ENCODE data around the gene CLEC2B.
"Not testable (repeated sequence)": the region's sequence is repeated elsewhere in the genome, so short reads cannot be mapped to it uniquely, and the experiment has no call there.

Gene CLEC2B

DNA sequence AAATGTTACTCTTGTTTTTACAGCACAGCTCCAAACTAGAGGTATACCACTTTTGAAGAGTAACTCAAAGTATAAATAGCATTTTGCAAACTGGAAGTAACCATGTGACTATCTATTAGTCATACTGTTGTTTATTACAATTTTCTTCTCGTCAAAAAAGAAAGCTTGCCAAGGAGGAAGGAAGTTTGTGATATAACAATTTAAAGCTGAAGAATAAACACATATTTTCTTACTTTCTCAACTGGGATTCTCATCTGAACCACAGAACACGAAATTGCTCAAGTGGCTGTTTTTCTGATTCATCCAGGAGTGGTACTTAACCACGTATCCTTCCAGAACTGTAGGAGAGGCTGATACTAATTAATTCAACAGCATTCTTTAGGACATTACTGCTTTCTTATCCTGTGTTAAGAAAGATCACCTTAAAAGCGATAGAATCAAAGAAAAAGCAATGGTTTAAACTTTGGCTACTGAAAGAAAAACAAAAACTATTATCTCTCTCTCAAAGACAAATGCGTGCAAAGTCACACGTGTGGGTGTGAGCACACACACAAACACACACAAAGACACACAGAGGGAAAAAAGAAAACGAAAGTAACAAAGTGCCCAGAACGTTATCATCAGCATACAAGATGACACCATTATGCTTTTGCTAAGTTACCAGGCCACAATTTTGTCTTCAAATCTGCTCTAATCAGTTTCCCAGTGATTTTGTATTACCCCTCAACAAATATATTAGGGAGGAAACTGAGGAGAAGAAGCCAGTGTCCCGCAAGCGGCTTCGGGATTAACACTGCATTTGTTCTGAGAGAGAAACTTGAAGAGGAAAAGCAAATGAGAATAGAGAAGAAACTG, at the start of gene CLEC2B:
Gene CLEC2B, minus strand, starts transcription at position 48 of the 855 bp plus-strand sequence.
- no peak for DNase-seq (ENCODE audit: low spot score)

DNA sequence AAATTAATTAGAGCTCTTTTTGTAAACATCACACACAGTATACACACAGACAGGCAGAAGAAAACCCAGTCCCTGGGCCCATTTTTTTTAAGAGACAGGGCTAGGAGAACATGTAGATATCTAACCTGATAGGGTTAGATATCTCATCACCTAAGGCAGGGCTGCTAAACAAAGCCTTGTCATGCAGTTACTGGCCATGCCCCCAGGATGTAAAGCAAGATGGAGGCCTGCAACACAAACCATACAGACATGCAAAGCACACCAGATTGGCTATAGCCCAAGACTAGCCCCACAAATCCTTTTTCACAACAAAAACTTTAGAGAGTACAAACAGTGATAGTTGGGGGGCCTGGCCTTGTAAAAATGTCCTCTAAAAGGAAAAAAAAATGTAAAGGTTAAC, 42.6 kb upstream of the CLEC2B start:
- no peak for DNase-seq (ENCODE audit: low spot score)

- DNase-seq (ENCODE audit: low spot score) = no peak
Measured at GRCh38 chr12:9910716-9911421, 41.7 kb upstream of the CLEC2B start.

GRCh38 chr12:9909724-9910123, 40.6 kb upstream of the CLEC2B start:
- no peak for DNase-seq (ENCODE audit: low spot score)

DNA sequence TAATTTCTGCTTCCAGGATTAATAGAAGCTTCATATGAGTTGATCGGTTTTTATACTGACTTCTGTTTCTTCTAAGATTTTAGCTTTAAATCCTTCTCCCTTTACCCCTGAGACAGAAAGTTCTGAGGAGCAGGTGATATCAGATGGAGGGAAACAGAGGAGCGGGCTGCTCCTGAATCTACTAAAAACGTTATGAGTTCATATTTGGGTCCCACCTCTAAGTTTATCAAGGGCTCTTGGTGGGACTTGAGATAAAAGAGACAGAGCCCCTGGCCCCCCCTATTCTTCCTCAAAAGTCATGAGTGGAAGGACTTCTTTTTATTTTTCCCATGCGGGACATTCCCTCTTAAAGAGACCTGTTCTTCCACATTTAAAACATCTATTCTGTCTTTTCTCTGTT, 39.2 kb upstream of the CLEC2B start:
- no peak for DNase-seq (ENCODE audit: low spot score)

DNA sequence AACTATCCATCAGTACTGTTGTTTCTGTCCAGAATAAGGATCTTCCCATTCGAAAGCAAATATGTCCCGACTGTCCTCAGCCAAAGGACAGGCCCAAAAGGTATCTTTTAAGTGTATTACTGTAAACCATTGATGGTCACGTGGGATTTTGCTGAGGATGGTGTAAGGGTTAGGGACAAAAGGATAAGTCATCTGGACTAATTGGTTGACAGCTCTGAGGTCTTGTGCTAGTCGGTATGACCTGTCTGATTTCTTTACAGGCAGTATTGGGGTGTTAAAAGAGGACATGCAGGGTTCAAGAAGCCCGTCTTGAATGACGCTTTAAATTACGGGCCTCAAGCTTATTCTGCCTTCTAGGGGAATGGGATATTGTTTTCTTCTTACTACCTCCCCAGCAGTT, 38.6 kb upstream of the CLEC2B start:
- DNase-seq (ENCODE audit: low spot score) = no peak

GRCh38 chr12:9906873-9907272, 37.7 kb upstream of the CLEC2B start:
- DNase-seq (ENCODE audit: low spot score) = no peak

GRCh38 chr12:9902539-9903228, 33.5 kb upstream of the CLEC2B start:
- no peak for DNase-seq (ENCODE audit: low spot score)

DNA sequence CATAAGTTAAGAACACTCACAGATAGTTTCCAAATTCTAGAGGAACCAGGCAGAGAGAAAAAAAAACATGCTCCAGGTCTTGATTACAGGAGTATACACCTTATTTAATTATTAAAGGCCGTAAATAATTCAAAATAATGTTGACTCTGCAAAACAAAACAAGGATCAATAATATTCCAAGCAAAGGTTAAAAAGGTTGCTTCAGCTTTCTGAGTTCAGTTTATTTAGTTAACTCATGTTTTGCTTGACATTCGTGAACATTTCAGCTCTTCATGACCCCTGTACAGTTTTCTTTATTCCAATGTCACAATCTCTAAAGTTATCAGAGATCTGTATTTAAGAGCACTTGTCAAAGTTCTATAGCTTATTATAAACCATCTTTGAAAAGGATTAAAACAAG, 31.8 kb upstream of the CLEC2B start:
- no peak for DNase-seq (ENCODE audit: low spot score)

- DNase-seq (ENCODE audit: low spot score) = no peak
Measured at GRCh38 chr12:9899209-9899608, 30.1 kb upstream of the CLEC2B start.

DNA sequence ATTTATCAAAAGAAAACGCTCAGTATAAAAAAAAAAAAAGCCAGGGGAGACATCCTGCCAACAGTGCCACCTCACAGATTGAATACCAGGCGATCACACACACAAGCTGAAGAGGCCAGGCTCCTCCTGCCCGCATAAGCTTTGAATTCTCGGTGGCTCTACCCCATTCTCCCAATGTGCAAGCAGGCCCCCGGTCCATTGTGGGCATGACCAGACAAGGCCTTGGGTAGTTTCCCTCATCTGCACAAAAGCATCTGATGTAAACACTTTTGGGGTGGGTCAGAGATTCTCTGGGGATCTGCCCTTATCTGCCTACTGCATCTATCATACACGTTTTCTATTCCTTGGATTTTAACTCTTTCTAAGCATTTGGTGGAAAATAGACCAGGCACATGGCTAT, 28.4 kb upstream of the CLEC2B start:
- DNase-seq (ENCODE audit: low spot score) = no peak

DNA sequence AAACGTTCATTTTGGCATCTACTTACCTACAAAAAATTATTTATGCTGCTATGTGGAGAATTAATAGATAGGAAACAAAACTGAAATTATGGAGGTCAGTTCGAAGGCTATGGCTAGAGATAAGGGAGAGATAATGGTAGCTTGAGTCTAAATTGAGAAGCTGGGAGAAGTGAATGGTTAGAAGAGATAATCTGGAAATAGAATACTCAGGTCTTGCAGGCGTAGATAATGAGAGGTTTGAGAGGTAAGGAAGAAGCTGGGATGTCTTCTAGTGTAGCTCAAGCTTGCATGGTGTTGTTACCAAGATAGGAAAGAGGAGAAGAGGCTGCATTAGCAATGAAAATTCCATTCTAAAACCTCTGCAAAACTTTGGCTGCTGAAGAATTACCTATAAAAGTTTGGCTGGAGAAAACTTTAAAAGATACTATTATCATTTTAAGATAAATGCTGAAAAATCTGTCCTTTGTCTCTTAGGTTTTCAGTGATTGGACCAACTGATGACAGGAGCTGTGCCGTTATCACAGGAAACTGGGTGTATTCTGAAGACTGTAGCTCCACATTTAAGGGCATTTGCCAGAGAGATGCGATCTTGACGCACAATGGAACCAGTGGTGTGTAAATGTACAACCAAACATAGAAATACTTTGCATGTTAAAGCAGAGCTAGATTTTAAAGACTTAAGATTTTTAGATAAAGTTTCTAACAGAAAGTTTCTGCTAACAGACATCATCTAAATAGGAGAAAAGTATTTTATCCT, 26.2 kb upstream of the CLEC2B start:
- DNase-seq (ENCODE audit: low spot score) = no peak

DNA sequence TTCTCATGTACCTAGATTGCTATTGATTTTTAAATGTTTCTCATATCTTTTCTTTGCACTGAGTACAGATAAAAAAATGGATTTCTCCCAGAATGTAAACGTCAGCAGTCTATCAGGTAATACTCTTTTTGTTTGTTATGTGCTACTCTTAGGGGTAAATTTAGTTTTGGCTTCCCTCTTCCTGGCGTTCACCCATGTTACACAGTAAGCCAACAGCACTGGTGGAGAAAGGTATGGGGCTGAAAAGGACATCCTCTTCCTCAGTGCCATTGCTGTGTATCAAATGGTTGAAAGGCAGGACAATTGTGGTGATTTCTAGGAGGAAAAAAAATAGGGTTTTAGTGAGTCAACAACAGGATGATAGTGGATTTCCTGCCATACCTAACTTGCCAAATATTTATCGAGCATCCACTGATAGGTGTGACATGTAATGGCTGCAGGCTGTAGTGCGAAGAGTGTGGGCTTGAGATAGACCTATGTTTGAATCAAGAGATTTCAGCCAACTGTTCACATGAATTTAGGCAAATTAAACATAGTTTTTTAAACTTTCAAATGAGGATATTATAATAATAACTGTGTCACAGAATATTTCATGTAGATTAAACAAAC, 19.6 kb upstream of the CLEC2B start:
- no peak for DNase-seq (ENCODE audit: low spot score)

DNA sequence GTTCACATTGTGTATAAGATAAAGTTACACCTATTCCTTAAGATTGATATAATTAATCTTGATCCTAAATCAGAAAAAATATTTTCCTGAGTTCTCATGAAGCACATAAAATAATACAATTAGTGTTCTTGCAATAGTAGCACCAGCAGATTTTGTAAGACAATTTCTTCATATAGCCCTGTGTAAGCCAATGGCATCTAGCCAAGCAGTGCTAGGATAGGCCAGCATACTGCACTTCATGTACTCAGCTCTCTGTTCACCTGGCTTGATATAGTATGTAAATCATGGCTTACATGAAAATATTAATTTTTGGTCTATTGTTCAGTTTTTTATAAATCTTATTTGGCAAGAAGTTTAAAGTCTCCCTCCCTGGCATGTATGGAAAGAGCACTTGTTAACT, 14.0 kb upstream of the CLEC2B start:
- no peak for DNase-seq (ENCODE audit: low spot score)

GRCh38 chr12:9881988-9882387, 12.8 kb upstream of the CLEC2B start:
- no peak for DNase-seq (ENCODE audit: low spot score)

DNA sequence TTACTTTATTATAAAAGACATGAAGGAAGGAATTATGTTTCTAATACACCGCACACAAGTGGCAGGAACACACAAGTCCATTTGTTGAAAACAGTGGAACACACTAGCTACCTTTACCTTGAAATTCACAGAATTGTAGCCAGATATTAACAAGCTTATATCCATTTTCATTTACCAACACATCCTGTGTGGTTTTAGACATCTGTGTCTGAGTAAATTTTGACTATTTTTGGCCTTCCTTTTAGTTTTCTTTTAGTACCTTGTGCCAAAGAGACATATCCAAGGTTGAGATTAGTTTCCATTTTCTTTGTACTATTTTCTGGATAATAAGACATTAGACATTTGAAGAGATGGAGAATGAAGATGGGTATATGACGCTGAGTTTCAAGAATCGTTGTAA, 12.1 kb upstream of the CLEC2B start, which contains the start of gene KLRF2:
Gene KLRF2, plus strand, starts transcription at position 244 of the 400 bp plus-strand sequence. Its CDS starts 107 bp downstream, at position 351.
- DNase-seq (ENCODE audit: low spot score) = no peak

DNA sequence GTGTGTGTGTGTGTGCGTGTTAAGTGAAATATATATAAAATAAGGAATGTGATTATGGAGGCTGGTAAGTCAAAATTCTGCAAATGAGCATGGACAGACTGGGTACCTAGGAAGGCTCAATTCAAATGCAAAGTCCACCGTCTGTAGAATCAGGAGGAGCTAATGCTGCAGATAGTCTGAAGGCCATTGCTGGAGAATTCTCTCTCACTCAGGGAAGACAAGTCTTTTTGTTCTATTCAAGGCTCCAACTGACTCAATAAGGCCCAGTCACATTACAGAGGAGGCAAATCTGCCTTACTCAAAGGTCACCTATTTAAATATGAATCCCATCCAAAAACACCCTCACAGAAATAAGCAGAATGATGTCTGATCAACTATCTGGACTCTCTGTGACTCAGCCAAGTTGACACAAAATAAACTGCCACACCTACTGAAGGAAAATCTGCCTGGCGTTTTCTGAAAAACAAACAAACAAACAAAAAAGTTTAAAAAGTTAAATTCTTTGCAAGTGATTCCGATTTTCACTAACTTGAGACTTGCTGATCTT, 11.5 kb upstream of the CLEC2B start:
- DNase-seq (ENCODE audit: low spot score) = no peak

- DNase-seq (ENCODE audit: low spot score) = not testable (repeated sequence)
Measured at GRCh38 chr12:9876120-9876519, 7.0 kb upstream of the CLEC2B start.

DNA sequence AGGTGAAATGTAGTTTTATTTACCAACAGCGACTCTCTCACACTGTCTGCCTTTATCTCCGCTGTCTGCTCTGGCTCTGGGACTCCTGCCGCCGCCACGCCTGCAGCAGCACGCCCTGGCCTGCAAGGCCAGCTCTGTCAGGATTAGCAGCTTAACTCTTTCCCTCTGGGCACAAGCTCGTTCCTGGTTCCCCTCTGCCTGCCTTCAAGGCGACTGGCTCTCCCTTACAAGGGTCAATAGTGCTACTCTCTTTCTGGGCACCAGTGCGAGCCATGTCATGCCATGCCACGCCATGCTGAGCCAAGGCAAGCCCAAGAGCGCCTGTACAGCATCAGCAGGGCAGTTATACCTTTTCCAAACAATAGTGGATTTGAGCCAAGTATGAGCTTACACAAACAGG, 3.6 kb upstream of the CLEC2B start:
- no peak for DNase-seq (ENCODE audit: low spot score)

DNA sequence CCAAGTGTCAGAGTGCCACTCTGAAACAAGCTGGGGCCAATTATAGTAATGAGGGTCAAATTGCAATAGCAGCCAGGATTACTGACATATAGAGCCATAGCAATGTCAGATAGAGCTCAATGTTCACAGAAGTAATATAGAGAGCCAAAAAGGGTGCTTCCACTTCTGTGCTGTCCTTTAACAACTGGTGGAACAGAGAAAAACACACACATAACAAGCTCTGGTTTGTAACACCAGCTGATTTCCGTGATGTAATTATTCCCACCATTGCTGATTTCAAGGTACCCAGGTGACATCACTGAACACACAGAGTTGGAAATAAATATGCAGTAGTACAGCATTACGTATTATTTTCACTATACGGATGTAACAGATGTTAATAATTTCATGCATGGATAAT, 3.0 kb upstream of the CLEC2B start:
- no peak for DNase-seq (ENCODE audit: low spot score)

DNA sequence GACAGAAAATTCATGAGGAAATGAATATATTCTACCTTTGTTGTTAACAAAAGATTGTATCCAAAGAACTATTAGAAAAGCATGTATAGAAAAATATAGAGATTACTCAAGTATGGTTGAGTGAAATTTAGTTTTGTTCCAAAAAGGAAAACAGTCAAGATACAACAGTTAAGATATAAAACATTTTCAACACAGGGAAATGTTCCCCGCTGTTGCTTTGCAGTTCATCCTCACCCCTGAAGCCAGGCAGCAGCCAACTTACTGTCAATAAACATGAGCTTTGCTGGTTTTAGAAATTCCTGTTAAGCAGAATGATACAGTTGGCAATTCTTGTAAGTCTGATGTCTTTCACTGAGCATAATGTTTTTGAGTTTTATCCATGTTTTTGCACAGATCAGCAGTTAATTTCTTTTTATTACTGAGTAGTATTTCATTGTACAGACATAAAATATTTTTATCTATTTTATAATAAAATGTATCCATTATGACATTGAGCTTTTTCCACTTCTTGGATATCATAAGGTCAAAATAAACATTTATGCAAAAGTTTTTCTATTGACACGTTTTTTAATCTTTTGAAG, 1.2 kb upstream of the CLEC2B start:
- DNase-seq (ENCODE audit: low spot score) = no peak

Data from cerebellar cortex (tissue), 1 donor.